Natural killer cell treated with Interleukin-12 subunit alpha and Interleukin-12 subunit beta and Interleukin-15 and Interleukin-18, amount 100 ng/mL, for 72 hours (primary cell): ENCODE data around the gene ANKZF1. TPM values are rescaled to one million over a fixed set of nuclear protein-coding genes. Genes with fewer than 3 reads are reported as not detected.
"Not testable (repeated sequence)": the region's sequence is repeated elsewhere in the genome, so short reads cannot be mapped to it uniquely, and the experiment has no call there.

Experiments used
- ATAC-seq, 2 donors: fragments of 150-1000 bp; cut with Tn5 transposase in 1 of 2; sonication (Bioruptor Pico), chemical (Tn5 transposase) in 1 of 2; 2 replicates each; pipeline ENCODE4 v1.10.0; 2021
- DNase-seq: peaks from one replicate; pipeline ENCODE4 v3.0.0; 2022; ENCODE audit warnings: low spot score
- H3K27ac Mint-ChIP-seq, 2 donors: 1 replicate in 1 of 2; 2 replicates in 1 of 2; pipeline ENCODE4 v1.8.0; 2022; ENCODE audit warnings: mixed read lengths in 2 of 2, mild to moderate bottlenecking in 1 of 2, moderate library complexity in 1 of 2
- H3K27me3 Mint-ChIP-seq, 2 donors: 1 replicate in 1 of 2; 2 replicates in 1 of 2; pipeline ENCODE4 v1.8.0; 2022; ENCODE audit warnings: mixed read lengths in 2 of 2
- H3K36me3 Mint-ChIP-seq: one replicate; pipeline ENCODE4 v1.8.0; 2022; ENCODE audit warnings: mixed read lengths
- H3K4me1 Mint-ChIP-seq, 2 donors: 1 replicate in 1 of 2; 2 replicates in 1 of 2; pipeline ENCODE4 v1.8.0; 2022; ENCODE audit warnings: low read depth in 2 of 2, mixed read lengths in 2 of 2, mild to moderate bottlenecking in 1 of 2
- H3K4me3 Mint-ChIP-seq: one replicate; pipeline ENCODE4 v1.8.0; 2022; ENCODE audit warnings: mixed read lengths
- H3K9me3 Mint-ChIP-seq: 2 replicates; pipeline ENCODE4 v1.8.0; 2022; ENCODE audit warnings: mixed read lengths
- total RNA-seq, 2 donors: library from RNA; stranded (reverse); gene quantifications; one replicate each; pipeline ENCODE4 v1.2.3, GENCODE V29; 2022

ANKZF1 gene
- total RNA-seq, 2 donors from 2014 or later = 82.5 to 87.6 TPM

DNA sequence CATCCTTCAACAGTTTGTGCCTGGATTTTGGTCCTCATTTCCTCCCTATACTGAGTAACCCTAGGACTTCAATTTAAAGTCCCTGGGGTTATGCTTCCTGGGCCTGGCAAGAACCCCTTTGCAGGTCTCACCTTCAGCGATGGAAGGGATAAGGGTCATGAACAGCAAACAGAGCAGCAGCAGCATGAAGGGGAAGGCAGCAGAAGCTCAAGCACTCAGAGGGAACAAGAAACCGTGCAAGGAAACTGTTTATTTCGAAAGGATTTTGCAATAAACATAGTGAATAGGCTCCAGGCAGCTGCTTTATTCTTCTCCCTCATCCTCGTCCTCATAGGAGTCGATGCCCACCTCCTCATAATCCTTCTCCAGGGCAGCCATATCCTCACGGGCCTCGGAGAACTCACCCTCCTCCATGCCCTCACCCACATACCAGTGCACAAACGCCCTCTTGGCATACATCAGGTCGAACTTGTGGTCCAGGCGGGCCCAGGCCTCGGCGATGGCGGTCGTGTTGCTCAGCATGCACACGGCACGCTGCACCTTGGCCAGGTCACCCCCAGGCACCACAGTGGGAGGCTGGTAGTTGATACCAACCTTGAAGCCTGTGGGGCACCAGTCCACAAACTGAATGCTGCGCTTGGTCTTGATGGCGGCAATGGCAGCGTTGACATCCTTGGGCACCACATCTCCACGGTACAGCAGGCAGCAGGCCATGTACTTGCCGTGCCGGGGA, 20.6 kb downstream of the ANKZF1 start:
- ATAC-seq (no peak), DNase-seq (no peak)
- peak overlapping the region; percentile 92 to 94 for H3K27ac Mint-ChIP-seq
- H3K9me3 Mint-ChIP-seq = no peaks in the 10 kb centered on the region
- peaks cover 75 to 83% of the 10 kb centered on the region in 2 donors for H3K4me1 Mint-ChIP-seq
- H3K4me3 Mint-ChIP-seq = peak overlapping the region; percentile 90
- peaks cover 9% of the 10 kb centered on the region for H3K36me3 Mint-ChIP-seq
- H3K27me3 Mint-ChIP-seq = no peaks in the 10 kb centered on the region

DNA sequence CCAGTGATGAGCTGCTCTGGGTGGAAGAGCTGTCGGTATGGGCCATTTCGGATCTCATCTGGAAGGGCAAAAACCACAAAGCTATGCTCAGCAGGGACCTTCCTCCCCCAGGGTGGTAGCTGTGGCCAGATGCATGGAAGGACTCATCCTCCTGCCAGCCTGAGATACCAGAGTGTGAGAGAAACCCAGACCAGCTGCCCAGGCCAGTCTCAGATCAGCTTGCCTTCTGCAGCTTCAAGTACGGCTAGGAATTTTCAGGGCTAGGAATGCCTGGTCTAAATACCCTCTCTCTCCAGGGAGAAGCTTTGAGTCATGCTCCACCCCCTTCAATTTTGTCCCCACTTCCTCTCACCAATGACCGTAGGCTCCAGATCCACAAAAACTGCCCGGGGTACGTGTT, 22.1 kb downstream of the ANKZF1 start:
- ATAC-seq = no peak
- peak overlapping the region; percentile 90 for H3K4me3 Mint-ChIP-seq
- peaks cover 72 to 73% of the 10 kb centered on the region in 2 donors for H3K4me1 Mint-ChIP-seq
- H3K9me3 Mint-ChIP-seq = no peaks in the 10 kb centered on the region
- H3K27ac Mint-ChIP-seq = peak overlapping the region; percentile 88 to 93
- peaks cover 9% of the 10 kb centered on the region for H3K36me3 Mint-ChIP-seq
- no peak for DNase-seq
- no peaks in the 10 kb centered on the region for H3K27me3 Mint-ChIP-seq

DNA sequence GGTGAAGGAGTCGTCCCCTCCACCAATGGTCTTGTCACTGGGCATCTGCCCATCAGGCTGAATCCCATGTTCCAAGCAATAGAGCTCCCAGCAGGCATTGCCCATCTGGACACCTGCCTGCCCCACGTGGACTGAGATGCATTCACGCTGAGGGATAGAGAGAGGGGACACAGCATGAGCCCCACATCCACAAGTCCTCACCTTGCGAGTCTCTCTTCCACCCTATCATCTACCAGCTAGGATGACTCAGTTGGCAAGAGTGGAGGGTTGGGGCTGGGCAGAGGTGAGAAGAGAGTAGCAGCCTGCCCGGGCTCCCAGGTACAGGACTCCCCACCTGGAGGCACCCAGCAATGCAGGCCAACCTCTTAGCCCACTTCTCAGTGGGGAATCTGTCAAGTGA, 22.5 kb downstream of the ANKZF1 start:
- DNase-seq (no peak), ATAC-seq (no peak)
- Mint-ChIP-seq H3K36me3 (peaks cover 9% of the 10 kb centered on the region), H3K27ac (peak overlapping the region; percentile 88 to 93), H3K27me3 (no peaks in the 10 kb centered on the region), H3K4me3 (peak overlapping the region; percentile 90), H3K9me3 (no peaks in the 10 kb centered on the region), H3K4me1 (peaks cover 68 to 69% of the 10 kb centered on the region in 2 donors)

DNA sequence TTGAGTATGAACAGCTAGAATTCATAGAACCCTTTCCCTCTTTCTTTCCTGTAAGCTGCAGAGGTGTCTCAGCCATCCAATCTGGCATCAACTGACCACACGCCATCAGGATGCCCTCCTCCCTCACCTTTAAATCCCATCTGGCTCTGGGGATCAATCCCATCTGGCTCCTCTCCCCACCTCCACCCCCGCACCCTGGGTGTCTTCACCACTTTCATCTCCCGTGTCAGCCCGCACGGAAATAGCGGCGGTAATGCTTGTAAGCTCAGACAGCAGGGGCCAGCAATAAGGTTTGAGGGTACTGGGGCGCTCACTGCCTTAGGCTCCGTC, 22.9 kb downstream of the ANKZF1 start:
- peaks cover 64% of the 10 kb centered on the region in 2 donors for H3K4me1 Mint-ChIP-seq

GRCh38 chr2:219252900-219253752, 23.5 kb downstream of the ANKZF1 start, which contains the start of gene TUBA4B:
TSS of gene TUBA4B (plus strand) at chr2:219253243. CDS start at chr2:219253408, 165 bp downstream.
- Mint-ChIP-seq H3K4me3 (peak within 1 kb of the TSS; percentile 90), H3K27ac (peak within 1 kb of the TSS; percentile 88 to 93), H3K27me3 (no peaks in the 10 kb centered on the region), H3K36me3 (peaks cover 9% of the 10 kb centered on the region), H3K9me3 (no peaks in the 10 kb centered on the region), H3K4me1 (peaks cover 58% of the 10 kb centered on the region in 2 donors)
- DNase-seq = no peak
- peak; percentile 31 to 51 for ATAC-seq

More for the DNA sequence above, 22.9 kb downstream of the ANKZF1 start:
- Mint-ChIP-seq H3K4me3 (peak overlapping the region; percentile 90), H3K36me3 (peaks cover 9% of the 10 kb centered on the region), H3K27ac (peak overlapping the region; percentile 88 to 93), H3K9me3 (no peaks in the 10 kb centered on the region), H3K27me3 (no peaks in the 10 kb centered on the region)
- no peak for DNase-seq
- no peak for ATAC-seq

- H3K4me3 Mint-ChIP-seq = peak within 1 kb of the TSS; percentile 90
- H3K36me3 Mint-ChIP-seq = peaks cover 9% of the 10 kb centered on the region
- peak; percentile 92 for DNase-seq
- H3K27ac Mint-ChIP-seq = peak within 1 kb of the TSS; percentile 88 to 93
- H3K4me1 Mint-ChIP-seq = peaks cover 50% of the 10 kb centered on the region in 2 donors
- H3K9me3 Mint-ChIP-seq = no peaks in the 10 kb centered on the region
- ATAC-seq = peak; percentile 88 to 92
- H3K27me3 Mint-ChIP-seq = peaks cover 0 to 3% of the 10 kb centered on the region in 2 donors
Measured at GRCh38 chr2:219253753-219254589, 24.4 kb downstream of the ANKZF1 start, which contains the start of gene TUBA4A. TSS of gene TUBA4A (minus strand) at chr2:219253918. CDS start at chr2:219253858, 60 bp downstream.

DNA sequence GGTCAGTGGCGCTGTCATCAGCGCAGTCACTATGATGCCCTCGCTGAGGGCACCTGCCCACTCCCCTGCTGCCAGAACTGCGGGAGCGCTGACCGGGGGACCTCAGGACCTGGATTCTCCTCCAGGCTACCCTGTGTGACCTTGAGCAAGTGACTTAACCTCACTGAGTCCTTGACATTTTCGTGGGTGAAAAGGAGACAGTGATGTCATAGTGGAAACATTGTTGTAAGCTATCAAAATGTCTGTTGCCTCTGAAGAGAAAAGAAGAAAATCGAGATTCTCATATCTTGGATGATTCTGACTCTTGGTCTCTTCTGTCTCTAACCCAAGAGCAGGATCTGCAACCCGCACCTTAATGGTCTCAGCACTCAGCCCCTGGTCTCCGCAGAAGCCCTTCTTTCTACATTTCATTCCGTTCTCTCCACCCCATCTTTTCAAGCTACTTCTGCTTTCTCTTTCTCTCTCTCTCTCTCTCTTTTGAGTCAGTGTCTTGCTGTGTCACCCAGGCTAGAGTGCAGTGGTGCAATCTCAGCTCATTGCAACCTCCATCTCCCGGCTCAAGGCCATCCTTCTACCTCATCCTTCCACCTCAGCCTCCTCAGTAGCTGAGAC, 25.1 kb downstream of the ANKZF1 start:
- H3K36me3 Mint-ChIP-seq = peaks cover 9% of the 10 kb centered on the region
- peaks cover 5% of the 10 kb centered on the region in 2 donors for H3K27me3 Mint-ChIP-seq
- H3K9me3 Mint-ChIP-seq = no peaks in the 10 kb centered on the region
- H3K4me3 Mint-ChIP-seq = peak overlapping the region; percentile 90
- peak; percentile 77 for DNase-seq
- peaks cover 42 to 43% of the 10 kb centered on the region in 2 donors for H3K4me1 Mint-ChIP-seq
- ATAC-seq = peak; percentile 63 to 76
- peak overlapping the region; percentile 86 to 88 for H3K27ac Mint-ChIP-seq

GRCh38 chr2:219258942-219259341, 29.3 kb downstream of the ANKZF1 start:
- not testable (repeated sequence) for H3K4me1 Mint-ChIP-seq, H3K4me3 Mint-ChIP-seq, ATAC-seq, H3K27ac Mint-ChIP-seq, H3K9me3 Mint-ChIP-seq, DNase-seq, H3K36me3 Mint-ChIP-seq
- H3K27me3 Mint-ChIP-seq = peaks cover 16 to 25% of the 10 kb centered on the region in 2 donors

DNA sequence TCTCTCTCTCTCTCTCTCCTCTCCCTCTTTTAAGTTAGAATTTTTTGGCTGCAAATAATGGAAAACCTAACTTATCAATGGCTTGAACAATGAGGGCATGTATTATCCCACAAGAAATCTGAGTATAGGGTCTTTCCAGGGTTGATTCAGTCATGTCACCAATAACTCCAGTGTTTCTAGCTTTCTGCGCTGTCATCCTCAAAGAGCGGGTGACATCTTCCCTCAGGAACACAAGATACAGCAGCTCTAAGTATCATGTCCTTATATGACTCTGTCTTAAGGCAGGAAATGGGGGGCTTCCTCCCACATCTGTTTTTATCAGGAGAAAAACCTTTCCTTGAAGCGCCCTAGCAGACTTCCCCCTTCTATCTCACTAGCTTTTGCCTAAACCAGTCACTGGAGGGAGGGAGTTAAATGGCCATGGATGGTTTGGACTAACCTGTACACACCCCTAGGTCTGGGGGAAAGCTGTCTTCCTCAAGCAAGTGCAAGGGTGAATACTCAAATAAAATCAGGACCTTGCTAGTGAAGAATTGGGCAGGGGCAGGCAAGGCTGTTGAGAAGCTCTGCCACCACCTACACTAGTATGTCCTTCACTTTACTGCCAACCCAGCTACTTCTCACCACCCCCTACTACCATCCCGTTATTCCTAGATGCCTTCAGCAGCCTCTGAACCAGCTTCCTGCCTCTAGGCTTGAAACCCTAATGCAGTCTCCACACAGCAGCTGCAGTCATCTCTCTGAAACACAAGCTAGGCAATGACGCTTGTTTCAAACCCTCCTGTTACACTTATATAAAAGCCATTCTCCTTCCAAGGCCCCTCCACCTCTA, 31.6 kb downstream of the ANKZF1 start:
- Mint-ChIP-seq H3K36me3 (no peaks in the 10 kb centered on the region), H3K27me3 (peaks cover 16 to 25% of the 10 kb centered on the region in 2 donors)
- no peak for ATAC-seq

GRCh38 chr2:219266232-219266631, 36.6 kb downstream of the ANKZF1 start:
- Mint-ChIP-seq H3K4me3 (no peak overlapping the region), H3K36me3 (no peaks in the 10 kb centered on the region), H3K27ac (no peak overlapping the region), H3K9me3 (no peaks in the 10 kb centered on the region), H3K27me3 (peaks cover 4 to 8% of the 10 kb centered on the region in 2 donors), H3K4me1 (no peaks in the 10 kb centered on the region)
- no peak for DNase-seq
- ATAC-seq = no peak

More for the DNA sequence above, 31.6 kb downstream of the ANKZF1 start:
- H3K4me1 Mint-ChIP-seq = no peaks in the 10 kb centered on the region
- no peak overlapping the region for H3K4me3 Mint-ChIP-seq
- DNase-seq = no peak
- no peaks in the 10 kb centered on the region for H3K9me3 Mint-ChIP-seq
- no peak overlapping the region for H3K27ac Mint-ChIP-seq

DNA sequence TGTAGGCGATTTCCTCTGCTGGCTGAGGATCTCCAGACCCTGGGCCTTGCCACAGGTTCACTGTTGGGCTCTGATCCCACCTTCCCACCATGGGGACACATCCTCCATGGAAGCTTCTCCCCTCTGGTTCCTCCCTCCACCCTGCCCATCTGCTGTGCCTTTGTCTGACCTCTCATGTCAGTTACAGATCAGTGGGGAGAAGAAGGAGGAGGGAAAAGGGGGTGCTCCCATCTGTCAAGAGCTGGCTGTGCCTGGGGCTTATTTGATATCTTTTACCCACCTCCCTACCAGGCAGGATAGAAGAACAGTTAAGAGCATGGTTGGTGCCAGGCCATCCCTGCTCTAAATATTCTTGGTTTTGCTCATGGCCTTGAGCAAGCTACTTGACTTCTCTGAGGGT, 37.3 kb downstream of the ANKZF1 start:
- peak in 1 of 2 donors; percentile 6 for ATAC-seq
- no peaks in the 10 kb centered on the region for H3K9me3 Mint-ChIP-seq
- H3K27me3 Mint-ChIP-seq = peaks cover 0 to 2% of the 10 kb centered on the region in 2 donors
- no peaks in the 10 kb centered on the region for H3K4me1 Mint-ChIP-seq
- no peak for DNase-seq
- no peaks in the 10 kb centered on the region for H3K36me3 Mint-ChIP-seq
- no peak overlapping the region for H3K27ac Mint-ChIP-seq
- H3K4me3 Mint-ChIP-seq = no peak overlapping the region

GRCh38 chr2:219268294-219268693, 38.7 kb downstream of the ANKZF1 start:
- no peak for ATAC-seq
- Mint-ChIP-seq H3K27ac (no peak overlapping the region), H3K27me3 (no peaks in the 10 kb centered on the region), H3K4me3 (no peak overlapping the region), H3K36me3 (no peaks in the 10 kb centered on the region), H3K4me1 (no peaks in the 10 kb centered on the region), H3K9me3 (no peaks in the 10 kb centered on the region)
- DNase-seq = no peak
